ENCODE data around the gene NKX2-2.

DNA sequence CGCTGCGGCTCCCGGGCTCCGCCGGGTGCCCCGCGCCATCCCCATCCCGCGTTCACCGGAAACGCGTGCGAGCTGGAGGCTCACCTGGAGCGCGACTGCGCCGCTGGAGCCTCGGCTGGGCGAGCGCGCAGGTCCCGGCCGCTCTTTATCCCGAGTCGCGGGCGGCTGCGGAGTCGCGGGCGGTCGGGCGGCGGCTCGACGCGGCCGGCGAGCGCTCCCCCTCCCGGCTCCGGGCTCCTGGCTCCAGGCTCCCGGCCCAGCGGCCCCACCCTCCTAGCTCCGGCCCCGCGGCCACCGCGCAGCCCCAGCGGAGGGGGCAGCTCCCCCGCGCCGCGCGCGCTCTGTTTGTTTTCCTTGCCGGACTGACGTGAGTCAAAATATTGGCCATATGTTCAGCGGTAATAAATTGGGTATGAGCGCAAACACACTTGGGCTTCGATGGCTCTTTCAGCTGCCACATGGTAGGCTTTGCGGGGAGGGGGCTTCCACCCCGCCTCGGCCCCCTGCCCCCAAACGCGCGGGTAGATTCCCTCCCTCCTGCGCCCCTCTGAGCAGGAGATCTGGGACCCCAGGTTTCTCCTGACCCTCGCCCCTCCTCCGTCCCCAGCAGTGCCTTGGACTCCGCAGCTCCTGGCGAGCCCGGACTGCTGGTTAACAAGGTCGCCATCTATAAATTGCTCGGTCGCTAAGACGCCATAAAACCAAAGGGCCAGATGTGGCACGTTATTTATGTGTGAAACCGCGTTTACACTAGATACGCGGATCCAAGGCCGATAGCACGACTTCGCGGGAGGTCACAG is 8.8 kb upstream of the NKX2-2 start:
- TF ChIP-seq, protein P1, sequence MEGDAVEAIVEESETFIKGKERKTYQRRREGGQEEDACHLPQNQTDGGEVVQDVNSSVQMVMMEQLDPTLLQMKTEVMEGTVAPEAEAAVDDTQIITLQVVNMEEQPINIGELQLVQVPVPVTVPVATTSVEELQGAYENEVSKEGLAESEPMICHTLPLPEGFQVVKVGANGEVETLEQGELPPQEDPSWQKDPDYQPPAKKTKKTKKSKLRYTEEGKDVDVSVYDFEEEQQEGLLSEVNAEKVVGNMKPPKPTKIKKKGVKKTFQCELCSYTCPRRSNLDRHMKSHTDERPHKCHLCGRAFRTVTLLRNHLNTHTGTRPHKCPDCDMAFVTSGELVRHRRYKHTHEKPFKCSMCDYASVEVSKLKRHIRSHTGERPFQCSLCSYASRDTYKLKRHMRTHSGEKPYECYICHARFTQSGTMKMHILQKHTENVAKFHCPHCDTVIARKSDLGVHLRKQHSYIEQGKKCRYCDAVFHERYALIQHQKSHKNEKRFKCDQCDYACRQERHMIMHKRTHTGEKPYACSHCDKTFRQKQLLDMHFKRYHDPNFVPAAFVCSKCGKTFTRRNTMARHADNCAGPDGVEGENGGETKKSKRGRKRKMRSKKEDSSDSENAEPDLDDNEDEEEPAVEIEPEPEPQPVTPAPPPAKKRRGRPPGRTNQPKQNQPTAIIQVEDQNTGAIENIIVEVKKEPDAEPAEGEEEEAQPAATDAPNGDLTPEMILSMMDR (conservative IDR thresholded peaks at IDR 0.05 in 1 of 2, IDR thresholded peaks at IDR 0.05 in 1 of 2; ENCODE audit: low read depth in 1 of 2, low read length in 2 of 2): no peak
- TF ChIP-seq EZH2 (IDR thresholded peaks at IDR 0.05; ENCODE audit: low read length, missing control alignments): no peak
